Endodermal cell (in vitro differentiated cells): ENCODE results near the gene PACS1. TPM values are rescaled to one million over a fixed set of nuclear protein-coding genes. Genes with fewer than 3 reads are reported as not detected.

Experiments used
- DNase-seq: peaks from one replicate; pipeline ENCODE4 v3.0.0-alpha.2; 2017
- H3K27ac ChIP-seq: 2 replicates; pipeline ENCODE4 v1.5.1; 2013; ENCODE audit warnings: mild to moderate bottlenecking, low read depth, low read length, moderate library complexity
- H3K27me3 ChIP-seq: 2 replicates; pipeline ENCODE4 v1.6.1; 2013; ENCODE audit warnings: mild to moderate bottlenecking, low read length, moderate library complexity; ENCODE audit not compliant: insufficient read depth, control insufficient read depth, poor library complexity, severe bottlenecking
- H3K36me3 ChIP-seq: 2 replicates; pipeline ENCODE4 v1.7.0; 2013; ENCODE audit warnings: mild to moderate bottlenecking, low read length, moderate library complexity; ENCODE audit not compliant: control insufficient read depth, insufficient read depth
- H3K4me1 ChIP-seq: one replicate; pipeline ENCODE4 v1.7.0; 2013; ENCODE audit warnings: low read length; ENCODE audit not compliant: control insufficient read depth, insufficient read depth
- H3K4me3 ChIP-seq: 2 replicates; pipeline ENCODE4 v1.5.1; 2013; ENCODE audit warnings: mild to moderate bottlenecking, low read length, moderate library complexity
- H3K9ac ChIP-seq: 2 replicates; pipeline ENCODE4 v1.6.1; 2013; ENCODE audit warnings: mild to moderate bottlenecking, low read length, moderate library complexity; ENCODE audit not compliant: poor library complexity, severe bottlenecking; ENCODE audit errors: extremely low read depth
- H3K9me3 ChIP-seq: 2 replicates; pipeline ENCODE4 v1.6.1; 2013; ENCODE audit warnings: mild to moderate bottlenecking, low read length, moderate library complexity; ENCODE audit not compliant: control insufficient read depth
- H3K27ac Mint-ChIP-seq: 2 replicates; pipeline ENCODE4 v1.8.0; 2020; ENCODE audit warnings: mixed read lengths
- H3K27me3 Mint-ChIP-seq: 2 replicates; pipeline ENCODE4 v1.8.0; 2021; ENCODE audit warnings: mild to moderate bottlenecking, mixed read lengths; ENCODE audit not compliant: insufficient read depth
- H3K36me3 Mint-ChIP-seq: 2 replicates; pipeline ENCODE4 v1.8.0; 2020; ENCODE audit warnings: low read depth, mixed read lengths
- H3K4me1 Mint-ChIP-seq: 2 replicates; pipeline ENCODE4 v1.8.0; 2020; ENCODE audit warnings: mixed read lengths
- H3K4me3 Mint-ChIP-seq: 2 replicates; pipeline ENCODE4 v1.8.0; 2020; ENCODE audit warnings: mild to moderate bottlenecking, moderate library complexity, mixed read lengths
- H3K9me3 Mint-ChIP-seq: 2 replicates; pipeline ENCODE4 v1.8.0; 2020; ENCODE audit warnings: mild to moderate bottlenecking, mixed read lengths
- WGBS, 2 experiments: methylation state at CpG; one replicate each; pipeline versions ENCODE4 v1.1.5 to v1.1.7; 2013; ENCODE audit warnings: missing lambda C conversion rate in 2 of 2, mixed read lengths in 1 of 2; ENCODE audit not compliant: insufficient coverage in 1 of 2, insufficient read length in 1 of 2; 5-methylcytosine and 5-hydroxymethylcytosine counted together
- total RNA-seq, 2 donors: library from RNA; stranded (reverse); fragmentation: NEBNext Ultra II Directional in 1 of 2; extraction: Animal tissue kit (Norgen Biotek cat#: 25700) in 1 of 2; gene quantifications; 2 replicates in 1 of 2; 3 replicates in 1 of 2; pipeline ENCODE4 v1.2.1, GENCODE V29; 2021
- TF ChIP-seq, protein P1 (sequence below): fragments of 200-600 bp; sonication (generic); conservative IDR thresholded peaks from 2 replicates; pipeline ENCODE4 v1.5.0; 2021; ENCODE audit warnings: antibody characterized with exemption, mild to moderate bottlenecking

Gene PACS1
- total RNA-seq, 2 donors from 2014 or later = 67.0 to 67.1 TPM

GRCh38 chr11:66106786-66107599, 36.9 kb downstream of the PACS1 start:
- no peak overlapping the region for H3K27ac Mint-ChIP-seq
- DNase-seq = no peak

DNA sequence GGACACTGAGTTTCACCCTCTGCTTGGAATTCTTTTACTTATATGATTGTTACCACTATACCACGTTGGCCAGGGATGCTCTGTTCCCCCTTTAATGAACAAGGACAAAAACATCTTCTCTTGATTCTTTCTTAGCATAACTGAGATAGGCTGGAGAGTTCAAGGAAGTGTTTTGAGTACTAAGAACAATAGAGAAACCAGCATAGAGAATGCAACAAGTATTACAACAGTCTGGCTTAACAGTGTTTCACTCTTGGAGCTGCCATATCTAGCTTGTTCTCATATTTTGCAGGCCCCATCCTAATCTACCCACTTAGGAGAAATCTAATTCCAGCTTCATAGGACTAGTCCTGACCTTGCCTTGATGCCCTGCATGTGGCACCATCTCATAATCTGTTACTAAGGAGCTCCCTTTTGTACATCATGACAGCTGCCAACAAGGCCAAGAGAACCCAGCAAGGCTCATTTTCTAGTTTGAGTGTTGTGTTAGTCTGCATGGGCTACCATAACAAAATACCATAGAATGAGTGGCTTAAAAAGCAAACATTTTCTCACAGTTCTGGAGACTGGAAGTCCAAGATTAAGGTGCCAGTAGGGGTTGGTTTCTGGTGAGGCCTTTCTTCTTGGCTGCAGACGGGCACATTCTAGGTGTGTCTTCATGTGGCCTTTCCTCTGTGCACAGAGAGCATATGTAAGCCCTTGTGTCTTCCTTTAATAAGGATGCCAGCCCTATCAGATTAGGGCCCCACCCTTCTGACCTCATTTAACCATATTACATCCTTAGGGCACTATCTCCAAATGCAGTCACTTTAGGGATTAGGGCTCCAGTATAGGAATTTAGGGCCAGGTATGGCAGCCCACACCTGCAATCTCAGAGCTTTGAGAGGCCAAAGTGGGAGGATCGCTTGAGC, 37.8 kb downstream of the PACS1 start:
- no peak overlapping the region for H3K9ac ChIP-seq
- H3K27me3 ChIP-seq = no peaks in the 10 kb centered on the region
- H3K4me3 ChIP-seq = no peak overlapping the region
- H3K4me1 ChIP-seq = no peaks in the 10 kb centered on the region
- Mint-ChIP-seq H3K9me3 (no peaks in the 10 kb centered on the region), H3K27ac (no peak overlapping the region), H3K36me3 (peaks cover 3% of the 10 kb centered on the region), H3K27me3 (no peaks in the 10 kb centered on the region), H3K4me3 (no peak overlapping the region), H3K4me1 (peaks cover 30% of the 10 kb centered on the region)
- H3K9me3 ChIP-seq = no peaks in the 10 kb centered on the region
- 83% methylated on average over 1 to 3 of the region's 3 CpGs for WGBS, 2 experiments
- H3K27ac ChIP-seq = no peak overlapping the region
- TF ChIP-seq, protein P1, sequence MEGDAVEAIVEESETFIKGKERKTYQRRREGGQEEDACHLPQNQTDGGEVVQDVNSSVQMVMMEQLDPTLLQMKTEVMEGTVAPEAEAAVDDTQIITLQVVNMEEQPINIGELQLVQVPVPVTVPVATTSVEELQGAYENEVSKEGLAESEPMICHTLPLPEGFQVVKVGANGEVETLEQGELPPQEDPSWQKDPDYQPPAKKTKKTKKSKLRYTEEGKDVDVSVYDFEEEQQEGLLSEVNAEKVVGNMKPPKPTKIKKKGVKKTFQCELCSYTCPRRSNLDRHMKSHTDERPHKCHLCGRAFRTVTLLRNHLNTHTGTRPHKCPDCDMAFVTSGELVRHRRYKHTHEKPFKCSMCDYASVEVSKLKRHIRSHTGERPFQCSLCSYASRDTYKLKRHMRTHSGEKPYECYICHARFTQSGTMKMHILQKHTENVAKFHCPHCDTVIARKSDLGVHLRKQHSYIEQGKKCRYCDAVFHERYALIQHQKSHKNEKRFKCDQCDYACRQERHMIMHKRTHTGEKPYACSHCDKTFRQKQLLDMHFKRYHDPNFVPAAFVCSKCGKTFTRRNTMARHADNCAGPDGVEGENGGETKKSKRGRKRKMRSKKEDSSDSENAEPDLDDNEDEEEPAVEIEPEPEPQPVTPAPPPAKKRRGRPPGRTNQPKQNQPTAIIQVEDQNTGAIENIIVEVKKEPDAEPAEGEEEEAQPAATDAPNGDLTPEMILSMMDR = no peak
- H3K36me3 ChIP-seq = no peaks in the 10 kb centered on the region
- no peak for DNase-seq

More at GRCh38 chr11:66106786-66107599, 36.9 kb downstream of the PACS1 start:
- H3K27ac ChIP-seq = no peak overlapping the region
- H3K9me3 ChIP-seq = no peaks in the 10 kb centered on the region
- 81 to 85% methylated on average over 2 to 4 of the region's 4 CpGs for WGBS, 2 experiments
- no peaks in the 10 kb centered on the region for H3K27me3 Mint-ChIP-seq
- H3K27me3 ChIP-seq = no peaks in the 10 kb centered on the region
- TF ChIP-seq, protein P1 = no peak
- no peak overlapping the region for H3K9ac ChIP-seq
- no peaks in the 10 kb centered on the region for H3K4me1 ChIP-seq
- H3K4me3 Mint-ChIP-seq = no peak overlapping the region
- peaks cover 3% of the 10 kb centered on the region for H3K36me3 Mint-ChIP-seq
- H3K4me1 Mint-ChIP-seq = peaks cover 23% of the 10 kb centered on the region
- no peak overlapping the region for H3K4me3 ChIP-seq
- H3K9me3 Mint-ChIP-seq = no peaks in the 10 kb centered on the region
- H3K36me3 ChIP-seq = no peaks in the 10 kb centered on the region

DNA sequence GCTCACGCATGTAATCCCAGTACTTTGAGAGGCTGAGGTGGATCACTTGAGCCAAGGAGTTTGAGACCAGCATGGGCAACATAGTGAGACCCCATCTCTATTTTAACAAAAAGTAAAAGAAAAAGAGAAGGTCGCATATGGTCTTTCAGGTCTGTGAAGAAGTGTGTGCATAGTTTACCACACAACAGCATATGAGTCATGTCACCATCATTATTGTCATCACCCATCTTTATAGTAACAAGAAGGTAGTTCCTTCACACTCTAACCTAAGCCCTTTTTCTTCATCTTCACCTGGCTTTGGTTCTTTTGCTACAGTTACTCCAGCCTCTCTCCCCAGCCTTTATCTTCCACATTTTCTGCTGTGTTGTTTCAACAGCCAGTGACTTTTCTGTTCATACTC, 39.2 kb downstream of the PACS1 start:
- TF ChIP-seq, protein P1 = no peak
- H3K4me1 ChIP-seq = no peaks in the 10 kb centered on the region
- Mint-ChIP-seq H3K9me3 (no peaks in the 10 kb centered on the region), H3K27ac (no peak overlapping the region), H3K4me3 (no peak overlapping the region), H3K27me3 (no peaks in the 10 kb centered on the region), H3K36me3 (no peaks in the 10 kb centered on the region), H3K4me1 (peaks cover 30% of the 10 kb centered on the region)
- no peak for DNase-seq
- H3K27ac ChIP-seq = no peak overlapping the region
- no peaks in the 10 kb centered on the region for H3K27me3 ChIP-seq
- no peaks in the 10 kb centered on the region for H3K36me3 ChIP-seq
- H3K9ac ChIP-seq = no peak overlapping the region
- no peaks in the 10 kb centered on the region for H3K9me3 ChIP-seq
- WGBS, 2 experiments = 100% methylated on average over 2 of the region's 2 CpGs; no CpG with 5 or more reads in 1 of the 2 experiments
- no peak overlapping the region for H3K4me3 ChIP-seq
